GM18517 (cell line): Measurements from ENCODE around the gene KCNJ12.
"Not testable (repeated sequence)": the region's sequence is repeated elsewhere in the genome, so short reads cannot be mapped to it uniquely, and the experiment has no call there.

ENCODE experiments used
- ATAC-seq: cut with Tn5 transposase; IDR thresholded peaks from one replicate; pipeline ENCODE4 v1.9.1; 2021; ENCODE audit warnings: mild to moderate bottlenecking, moderate library complexity; ENCODE audit not compliant: unreplicated experiment

KCNJ12 gene

GRCh38 chr17:21404956-21405731 lies 29.0 kb downstream of the KCNJ12 start:
- ATAC-seq = not testable (repeated sequence)

GRCh38 chr17:21405904-21406400 lies 29.8 kb downstream of the KCNJ12 start:
- not testable (repeated sequence) for ATAC-seq

GRCh38 chr17:21406616-21407404 lies 30.7 kb downstream of the KCNJ12 start:
- ATAC-seq = not testable (repeated sequence)

GRCh38 chr17:21407752-21408151 lies 31.6 kb downstream of the KCNJ12 start:
- ATAC-seq = not testable (repeated sequence)

DNA sequence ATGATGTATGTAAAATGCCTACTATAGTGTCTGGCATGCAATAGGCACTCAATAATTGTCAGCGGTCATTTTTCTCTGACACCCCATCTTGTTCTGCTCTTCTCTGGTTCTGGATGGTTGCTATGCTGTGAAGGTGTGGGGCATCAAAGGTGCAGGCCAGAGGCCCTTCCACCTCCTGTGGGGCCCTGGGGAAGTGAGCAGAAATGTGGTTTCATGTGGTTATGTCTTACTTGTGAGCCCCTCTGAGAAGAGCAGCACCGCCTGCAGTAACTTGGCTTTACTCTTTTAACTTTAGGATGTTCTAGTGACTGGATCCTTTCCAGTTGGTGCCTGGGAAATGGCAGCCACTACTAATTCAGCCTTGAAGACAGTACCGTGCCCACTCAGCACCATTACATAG lies 32.1 kb downstream of the KCNJ12 start:
- ATAC-seq = not testable (repeated sequence)

GRCh38 chr17:21408766-21409300 lies 32.7 kb downstream of the KCNJ12 start:
- ATAC-seq = not testable (repeated sequence)

- ATAC-seq = not testable (repeated sequence)
Measured at GRCh38 chr17:21409388-21409787, 33.2 kb downstream of the KCNJ12 start.

GRCh38 chr17:21409971-21410370 lies 33.8 kb downstream of the KCNJ12 start:
- not testable (repeated sequence) for ATAC-seq

DNA sequence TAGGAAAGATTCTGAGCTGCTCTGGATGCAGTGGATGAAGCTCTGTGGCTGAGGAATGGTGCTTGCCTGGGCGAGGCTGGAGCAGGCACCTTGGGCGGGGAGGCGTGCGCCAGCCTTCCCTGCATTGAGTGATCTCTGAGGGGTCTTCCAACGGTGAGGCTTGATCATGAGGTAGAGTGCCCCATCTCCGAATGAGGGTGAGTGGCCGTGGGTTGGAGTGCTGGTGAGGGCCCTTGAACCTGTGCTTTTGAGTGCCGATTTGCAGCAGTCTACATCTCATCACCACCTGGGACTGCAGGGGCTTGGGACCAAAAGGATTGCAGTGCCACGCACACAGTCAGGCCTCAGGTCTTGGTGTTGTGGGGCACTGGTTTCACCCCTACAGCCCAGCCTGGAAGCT lies 34.2 kb downstream of the KCNJ12 start:
- ATAC-seq = not testable (repeated sequence)

DNA sequence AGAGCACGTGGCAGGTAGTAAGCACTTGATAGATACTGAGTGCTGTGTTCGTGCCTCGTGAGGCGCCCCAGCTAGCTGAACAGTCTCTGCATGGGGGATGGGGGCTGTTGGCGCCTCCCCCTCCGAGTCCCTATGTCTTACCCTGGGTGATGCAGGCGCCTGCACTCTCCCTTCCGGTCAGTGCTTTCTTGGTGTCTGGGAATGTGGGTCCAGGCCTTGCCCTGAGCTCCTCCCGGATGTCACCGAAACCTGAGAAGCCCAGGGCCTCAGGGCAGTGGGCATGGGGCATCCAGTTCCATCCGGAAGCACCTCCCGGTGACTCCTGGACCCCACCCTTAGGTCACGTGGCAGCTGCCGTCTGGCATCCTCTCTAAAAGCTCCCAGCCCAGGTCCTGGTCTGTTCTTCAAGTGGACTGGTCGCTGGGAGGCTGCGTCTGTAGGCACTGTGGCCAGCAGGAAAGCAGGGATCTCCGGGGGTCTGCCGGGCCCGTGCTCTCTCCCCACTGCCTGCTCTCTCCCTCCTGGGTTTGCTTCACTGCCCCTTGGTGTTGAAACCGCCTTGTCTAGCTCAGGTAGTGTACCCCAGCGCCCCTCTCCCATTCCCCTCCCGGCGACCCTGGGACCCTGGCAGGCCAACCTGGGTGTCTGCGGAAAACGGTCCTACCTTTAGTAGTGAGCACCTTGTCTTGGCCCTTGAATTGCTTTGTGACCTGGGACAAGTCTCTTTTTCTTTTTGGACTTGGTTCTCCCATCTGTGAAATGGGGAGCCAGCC lies 34.9 kb downstream of the KCNJ12 start:
- ATAC-seq = not testable (repeated sequence)

DNA sequence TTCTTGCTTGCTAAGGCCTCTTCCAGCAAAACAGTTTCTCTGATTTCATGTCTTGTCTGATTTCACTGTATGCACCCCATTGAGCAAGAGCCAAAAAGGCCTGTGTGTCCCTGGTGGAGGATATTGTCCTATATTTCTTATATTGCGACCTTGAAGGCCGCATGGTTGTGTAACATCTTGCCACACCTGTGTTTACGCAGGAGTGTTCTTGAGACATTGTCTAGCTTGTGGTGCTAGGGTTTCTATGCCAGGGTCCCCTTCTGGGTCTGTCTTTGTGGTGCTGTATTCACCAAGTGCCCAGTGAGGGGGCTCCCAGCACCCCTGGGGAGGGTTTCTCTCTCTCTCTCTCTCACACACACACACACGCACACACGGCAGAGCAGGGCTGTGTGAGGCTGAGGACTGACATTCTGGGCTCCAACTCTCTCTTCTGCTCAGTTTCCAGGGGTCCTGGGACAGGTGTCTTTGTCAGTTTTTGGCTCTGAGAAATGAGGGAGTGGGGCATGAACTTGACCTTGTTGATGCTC lies 35.6 kb downstream of the KCNJ12 start:
- not testable (repeated sequence) for ATAC-seq

- ATAC-seq = not testable (repeated sequence)
Measured at GRCh38 chr17:21412207-21412681, 36.1 kb downstream of the KCNJ12 start.

- not testable (repeated sequence) for ATAC-seq
Measured at GRCh38 chr17:21413570-21414279, 37.6 kb downstream of the KCNJ12 start.

GRCh38 chr17:21414616-21415015 lies 38.5 kb downstream of the KCNJ12 start:
- not testable (repeated sequence) for ATAC-seq

- not testable (repeated sequence) for ATAC-seq
Measured at GRCh38 chr17:21415166-21415990, 39.2 kb downstream of the KCNJ12 start.

GRCh38 chr17:21416471-21416981 lies 40.4 kb downstream of the KCNJ12 start:
- ATAC-seq = not testable (repeated sequence)

DNA sequence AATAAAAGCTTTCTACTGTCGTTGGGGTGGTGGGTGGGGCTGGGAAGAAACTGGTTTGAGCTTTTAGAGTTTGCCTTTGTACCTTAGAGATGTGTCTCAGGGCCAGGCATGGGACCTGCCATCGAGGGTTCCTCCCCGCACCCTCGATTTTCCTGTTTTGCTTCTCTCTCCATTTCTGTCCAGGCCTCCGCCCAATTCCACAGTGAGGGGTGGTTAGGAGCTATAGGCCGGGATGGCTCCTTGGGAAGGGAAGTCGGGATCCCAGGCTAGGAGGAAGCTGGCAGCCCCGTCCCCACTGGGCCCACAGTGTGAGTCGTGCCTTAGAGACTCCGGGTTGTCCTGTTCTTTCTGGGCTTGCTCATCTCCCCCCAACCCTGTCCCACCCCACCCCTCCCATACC lies 41.2 kb downstream of the KCNJ12 start:
- not testable (repeated sequence) for ATAC-seq

DNA sequence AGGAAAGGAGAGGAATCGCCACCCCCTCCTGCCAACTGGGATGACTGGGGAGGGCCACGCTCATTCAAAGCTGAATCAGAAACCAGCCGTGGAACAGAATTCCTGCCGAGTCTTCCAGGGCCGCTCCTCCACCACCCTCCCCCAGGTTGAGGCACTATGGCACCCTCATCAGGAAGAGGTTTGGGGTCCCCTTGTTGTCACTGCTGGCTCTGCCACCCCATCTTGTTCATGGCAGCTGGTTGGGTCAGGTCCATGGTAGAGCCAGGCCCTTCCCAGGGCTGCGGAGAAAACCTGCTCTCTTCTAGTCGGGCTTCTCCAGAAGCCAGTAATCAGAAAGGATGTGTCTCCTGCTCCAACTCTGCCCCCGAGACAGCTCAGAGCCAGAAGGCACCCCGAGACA lies 41.8 kb downstream of the KCNJ12 start:
- no peak for ATAC-seq
